GM21619 (cell line): ENCODE data around the gene EFNA5.
"Not testable (repeated sequence)": the region's sequence is repeated elsewhere in the genome, so short reads cannot be mapped to it uniquely, and the experiment has no call there.

ENCODE experiments used
- ATAC-seq: cut with Tn5 transposase; IDR thresholded peaks from one replicate; pipeline ENCODE4 v1.9.1; 2021; ENCODE audit not compliant: unreplicated experiment

Gene EFNA5

GRCh38 chr5:107499776-107500175, 171.0 kb downstream of the EFNA5 start:
- no peak for ATAC-seq

- ATAC-seq, result no peak
Observed at GRCh38 chr5:107499237-107499636, 171.5 kb downstream of the EFNA5 start.

GRCh38 chr5:107496466-107496865, 174.3 kb downstream of the EFNA5 start:
- ATAC-seq, result no peak

- not testable (repeated sequence) for ATAC-seq
Observed at GRCh38 chr5:107494129-107494528, 176.6 kb downstream of the EFNA5 start.

GRCh38 chr5:107487056-107487542, 183.6 kb downstream of the EFNA5 start:
- ATAC-seq, result no peak

- ATAC-seq, result peak; percentile 66
Observed at GRCh38 chr5:107486489-107486888, 184.2 kb downstream of the EFNA5 start.

- peak; percentile 68 for ATAC-seq
Observed at GRCh38 chr5:107485184-107485583, 185.6 kb downstream of the EFNA5 start.

GRCh38 chr5:107484281-107484680, 186.5 kb downstream of the EFNA5 start:
- ATAC-seq, result no peak

- no peak for ATAC-seq
Observed at GRCh38 chr5:107483231-107484024, 187.3 kb downstream of the EFNA5 start.

GRCh38 chr5:107478068-107478641, 192.6 kb downstream of the EFNA5 start:
- ATAC-seq, result no peak

GRCh38 chr5:107477492-107477891, 193.2 kb downstream of the EFNA5 start:
- ATAC-seq, result no peak

- ATAC-seq, result peak; percentile 84
Observed at GRCh38 chr5:107476783-107477182, 194.0 kb downstream of the EFNA5 start.

- ATAC-seq, result peak; percentile 61
Observed at GRCh38 chr5:107474716-107475489, 195.8 kb downstream of the EFNA5 start.

- ATAC-seq, result no peak
Observed at GRCh38 chr5:107474361-107474715, 196.4 kb downstream of the EFNA5 start.

- no peak for ATAC-seq
Observed at GRCh38 chr5:107472620-107473064, 198.1 kb downstream of the EFNA5 start.

GRCh38 chr5:107470295-107470582, 200.5 kb downstream of the EFNA5 start:
- no peak for ATAC-seq

- no peak for ATAC-seq
Observed at GRCh38 chr5:107469485-107470294, 201.0 kb downstream of the EFNA5 start.

GRCh38 chr5:107469064-107469463, 201.7 kb downstream of the EFNA5 start:
- ATAC-seq, result no peak

GRCh38 chr5:107468276-107468675, 202.5 kb downstream of the EFNA5 start:
- no peak for ATAC-seq

- ATAC-seq, result no peak
Observed at GRCh38 chr5:107467137-107467932, 203.4 kb downstream of the EFNA5 start.
